ENCODE measurements around the gene FOXO1. TPM values are rescaled to one million over a fixed set of nuclear protein-coding genes. Genes with fewer than 3 reads are reported as not detected.
A peak's percentile ranks its signal among the peaks of the same experiment; 100 is the strongest.

The FOXO1 gene
- total and polyA plus RNA-seq, 7 donors: 9.0 to 36.8 (median 30.9) TPM

GRCh38 chr13:40668335-40668734 is 1.9 kb upstream of the FOXO1 start:
- Histone ChIP-seq H3K4me1 (peaks cover 0 to 14% (median 8%) of the 10 kb centered on the region in 4 donors), H3K4me3 (peak overlapping the region in 1 of 4 donors; percentile 82), H3K27ac (peak overlapping the region; percentile 93 to 99 (median 98)), H3K9me3 (no peaks in the 10 kb centered on the region), H3K27me3 (no peaks in the 10 kb centered on the region), H3K36me3 (no peaks in the 10 kb centered on the region)
- intact Hi-C loops (cut with DNase I): loop anchor here (5.0 to 10.0 kb wide), 4 partner anchors 231 to 1606 kb away; partner anchors contain the start of genes AKAP11 and WBP4
- DNase-seq: peak; percentile 82
- WGBS, 2 donors: 14 to 48% methylated on average over 11 of the region's 11 CpGs
- TF ChIP-seq, protein P1, sequence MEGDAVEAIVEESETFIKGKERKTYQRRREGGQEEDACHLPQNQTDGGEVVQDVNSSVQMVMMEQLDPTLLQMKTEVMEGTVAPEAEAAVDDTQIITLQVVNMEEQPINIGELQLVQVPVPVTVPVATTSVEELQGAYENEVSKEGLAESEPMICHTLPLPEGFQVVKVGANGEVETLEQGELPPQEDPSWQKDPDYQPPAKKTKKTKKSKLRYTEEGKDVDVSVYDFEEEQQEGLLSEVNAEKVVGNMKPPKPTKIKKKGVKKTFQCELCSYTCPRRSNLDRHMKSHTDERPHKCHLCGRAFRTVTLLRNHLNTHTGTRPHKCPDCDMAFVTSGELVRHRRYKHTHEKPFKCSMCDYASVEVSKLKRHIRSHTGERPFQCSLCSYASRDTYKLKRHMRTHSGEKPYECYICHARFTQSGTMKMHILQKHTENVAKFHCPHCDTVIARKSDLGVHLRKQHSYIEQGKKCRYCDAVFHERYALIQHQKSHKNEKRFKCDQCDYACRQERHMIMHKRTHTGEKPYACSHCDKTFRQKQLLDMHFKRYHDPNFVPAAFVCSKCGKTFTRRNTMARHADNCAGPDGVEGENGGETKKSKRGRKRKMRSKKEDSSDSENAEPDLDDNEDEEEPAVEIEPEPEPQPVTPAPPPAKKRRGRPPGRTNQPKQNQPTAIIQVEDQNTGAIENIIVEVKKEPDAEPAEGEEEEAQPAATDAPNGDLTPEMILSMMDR (IDR thresholded peaks at IDR 0.05): peak in 1 of 4 experiments; percentile 11
- no peak for TF ChIP-seq POLR2A (IDR thresholded peaks at IDR 0.05)

- WGBS, 2 donors: 6 to 10% methylated on average over 5 of the region's 5 CpGs
- intact Hi-C loops (cut with DNase I): loop anchor here (2.0 to 10.0 kb wide), 6 partner anchors 69 to 1607 kb away; partner anchors contain the start of genes AKAP11 and WBP4
- TF ChIP-seq POLR2A (IDR thresholded peaks at IDR 0.05): no peak
- no peak for TF ChIP-seq EP300 (IDR thresholded peaks at IDR 0.05)
- no peak for TF ChIP-seq POLR2AphosphoS5 (IDR thresholded peaks at IDR 0.05)
- Histone ChIP-seq H3K9me3 (no peaks in the 10 kb centered on the region), H3K27ac (peak overlapping the region; percentile 93 to 99 (median 98)), H3K27me3 (no peaks in the 10 kb centered on the region), H3K4me3 (peak overlapping the region; percentile 74 to 93 (median 86)), H3K4me1 (peaks cover 0 to 22% (median 16%) of the 10 kb centered on the region in 4 donors), H3K36me3 (no peaks in the 10 kb centered on the region)
- peak; percentile 71 for DNase-seq
These were observed 1.2 kb upstream of the FOXO1 start for GRCh38 chr13:40667622-40667978.

DNA sequence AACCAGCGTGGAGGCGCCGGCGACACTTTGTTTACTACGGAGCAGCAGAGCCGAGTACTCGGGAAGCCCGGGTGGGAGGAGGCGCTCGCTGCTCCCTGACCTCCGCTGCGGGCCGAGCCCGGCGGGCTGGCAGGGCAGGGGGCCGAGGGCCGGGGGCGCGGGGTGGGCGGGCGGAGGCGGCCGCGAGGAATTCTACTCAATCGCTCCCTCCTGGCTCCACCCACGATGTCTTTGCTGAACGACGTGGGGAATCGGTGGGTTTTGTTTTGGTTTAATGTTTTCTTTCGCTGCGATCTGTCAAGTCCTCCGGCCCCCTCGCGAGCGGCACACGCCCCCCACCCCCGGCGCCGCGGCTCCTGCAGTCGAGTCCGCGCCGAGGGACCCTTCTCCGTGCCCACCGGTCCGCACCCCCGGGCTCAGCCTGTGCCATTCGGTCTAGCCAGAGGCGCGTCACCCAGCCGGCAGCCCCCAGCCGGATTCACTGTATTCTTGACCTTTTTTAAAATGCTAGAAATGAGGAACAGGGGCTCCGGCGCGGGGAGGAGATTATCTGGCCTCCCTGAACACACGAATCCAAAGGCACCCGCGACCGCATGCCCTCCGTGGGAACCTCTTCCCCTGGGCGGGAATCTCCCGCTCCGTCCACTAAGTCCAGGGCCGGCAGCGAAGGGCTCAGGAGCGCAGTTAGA is 636 bp upstream of the FOXO1 start:
- Histone ChIP-seq H3K4me3 (peak overlapping the region; percentile 74 to 93 (median 86)), H3K36me3 (no peaks in the 10 kb centered on the region), H3K9me3 (no peaks in the 10 kb centered on the region), H3K4me1 (peaks cover 0 to 27% (median 21%) of the 10 kb centered on the region in 4 donors), H3K27ac (peak overlapping the region; percentile 93 to 99 (median 98)), H3K27me3 (no peaks in the 10 kb centered on the region)
- DNase-seq: peak; percentile 78
- intact Hi-C loops (cut with DNase I): loop anchor here (2.0 to 10.0 kb wide), 6 partner anchors 68 to 1608 kb away; partner anchors contain the start of genes AKAP11 and WBP4
- WGBS, 2 donors: 1% methylated on average over 67 of the region's 67 CpGs
- TF ChIP-seq POLR2A (IDR thresholded peaks at IDR 0.05) (no peak), POLR2AphosphoS5 (IDR thresholded peaks at IDR 0.05) (peak in 2 of 4 donors; percentile 3 to 27), EP300 (IDR thresholded peaks at IDR 0.05) (no peak)
- TF ChIP-seq, protein P1 (IDR thresholded peaks at IDR 0.05): no peak

- Histone ChIP-seq H3K27me3 (no peaks in the 10 kb centered on the region), H3K27ac (peak overlapping the region; percentile 93 to 99 (median 98)), H3K9me3 (no peaks in the 10 kb centered on the region), H3K4me1 (peaks cover 0 to 40% (median 29%) of the 10 kb centered on the region in 4 donors), H3K36me3 (no peaks in the 10 kb centered on the region), H3K4me3 (peak overlapping the region; percentile 74 to 93 (median 86))
- intact Hi-C loops (cut with DNase I): loop anchor here (2.0 to 10.0 kb wide), 6 partner anchors 67 to 1609 kb away; partner anchors contain the start of genes AKAP11 and WBP4
- TF ChIP-seq POLR2A (IDR thresholded peaks at IDR 0.05) (no peak), POLR2AphosphoS5 (IDR thresholded peaks at IDR 0.05) (peak; percentile 3 to 60 (median 31))
- whole genome bisulfite sequencing, 2 donors: 1% methylated on average over 117 of the region's 117 CpGs
- no peak for DNase-seq
These were observed 1.1 kb downstream of the FOXO1 start for GRCh38 chr13:40665126-40666044.

- Histone ChIP-seq H3K36me3 (no peaks in the 10 kb centered on the region), H3K27me3 (no peaks in the 10 kb centered on the region), H3K4me3 (peak overlapping the region; percentile 74 to 93 (median 86)), H3K27ac (peak overlapping the region; percentile 93 to 99 (median 98)), H3K4me1 (peaks cover 0 to 48% (median 36%) of the 10 kb centered on the region in 4 donors), H3K9me3 (no peaks in the 10 kb centered on the region)
- peak; percentile 83 for DNase-seq
- intact Hi-C loops (cut with DNase I): loop anchor here (5.0 to 10.0 kb wide), 4 partner anchors 227 to 1610 kb away; partner anchors contain the start of genes AKAP11 and WBP4
- peak; percentile 1 to 76 (median 70) for TF ChIP-seq POLR2AphosphoS5 (IDR thresholded peaks at IDR 0.05)
- TF ChIP-seq, protein P1 (IDR thresholded peaks at IDR 0.05): no peak
- TF ChIP-seq EP300 (IDR thresholded peaks at IDR 0.05): peak in 1 of 4 donors; percentile 3
- 0 to 1% methylated on average over 77 of the region's 77 CpGs for WGBS, 2 donors
These were observed 1.9 kb downstream of the FOXO1 start for GRCh38 chr13:40664350-40665125.

All from sigmoid colon (tissue), 7 donors.